Fibroblast of mammary gland (primary cell): ENCODE measurements around the gene INTS6.

Experiments
- DNase-seq: peaks from one replicate; pipeline ENCODE4 v3.0.0-alpha.2; 2010; ENCODE audit warnings: low read depth
- H3K4me3 ChIP-seq: 2 replicates; pipeline ENCODE4 v1.5.1; 2011; ENCODE audit warnings: low read depth, mild to moderate bottlenecking, low read length, moderate library complexity; ENCODE audit not compliant: control insufficient read depth
- CTCF ChIP-seq: conservative IDR thresholded peaks from 2 replicates; pipeline ENCODE4 v1.5.1; 2011; ENCODE audit warnings: low read depth, low read length, inconsistent platforms; ENCODE audit not compliant: control insufficient read depth, insufficient read depth

Gene INTS6

GRCh38 chr13:51499841-51500240 lies 47.0 kb upstream of the INTS6 start:
- no peak for DNase-seq
- H3K4me3 ChIP-seq: no peak overlapping the region
- no peak for TF ChIP-seq CTCF

GRCh38 chr13:51495316-51495715 lies 42.5 kb upstream of the INTS6 start:
- H3K4me3 ChIP-seq: no peak overlapping the region
- no peak for TF ChIP-seq CTCF
- no peak for DNase-seq

GRCh38 chr13:51494156-51494555 lies 41.3 kb upstream of the INTS6 start:
- peak; percentile 14 for DNase-seq
- H3K4me3 ChIP-seq: no peak overlapping the region
- TF ChIP-seq CTCF: no peak

- no peak for DNase-seq
- TF ChIP-seq CTCF: no peak
- no peak overlapping the region for H3K4me3 ChIP-seq
Measured at GRCh38 chr13:51488212-51488611, 35.4 kb upstream of the INTS6 start.

GRCh38 chr13:51481656-51482055 lies 28.8 kb upstream of the INTS6 start:
- TF ChIP-seq CTCF: no peak
- no peak overlapping the region for H3K4me3 ChIP-seq
- no peak for DNase-seq

GRCh38 chr13:51479199-51479523 lies 26.3 kb upstream of the INTS6 start:
- DNase-seq: peak; percentile 77
- TF ChIP-seq CTCF: no peak
- no peak overlapping the region for H3K4me3 ChIP-seq

GRCh38 chr13:51478418-51479198 lies 25.8 kb upstream of the INTS6 start:
- no peak for TF ChIP-seq CTCF
- DNase-seq: no peak
- H3K4me3 ChIP-seq: no peak overlapping the region
